ENCODE results near the gene UPK2. TPM values are rescaled to one million over a fixed set of nuclear protein-coding genes. Genes with fewer than 3 reads are reported as not detected.

The UPK2 gene
- polyA plus RNA-seq, 1 donor from 2014 or later, result not detected

- H3K4me2 ChIP-seq (ENCODE audit: low read length), result no peak overlapping the region
- peaks cover under 1% of the 10 kb centered on the region for H3F3A ChIP-seq (ENCODE audit: insufficient read depth, low read length, poor library complexity, severe bottlenecking)
- no peaks in the 10 kb centered on the region for H4K20me1 ChIP-seq (ENCODE audit: insufficient read depth)
- H3K36me3 ChIP-seq (ENCODE audit: insufficient read depth, low read length), result no peaks in the 10 kb centered on the region
- no peaks in the 10 kb centered on the region for H3K9me2 ChIP-seq (ENCODE audit: insufficient read depth, low read length)
- H3K9ac ChIP-seq (ENCODE audit: low read length), result no peak overlapping the region
- no peaks in the 10 kb centered on the region for H3K9me3 ChIP-seq (ENCODE audit: low read length)
- no peaks in the 10 kb centered on the region for H3K27me3 ChIP-seq (ENCODE audit: insufficient read depth, low read depth, low read length)
- no peak for TF ChIP-seq REST (IDR thresholded peaks at IDR 0.05; ENCODE audit: borderline replicate concordance)
- no peak for TF ChIP-seq EZH2 (IDR thresholded peaks at IDR 0.05; ENCODE audit: borderline replicate concordance, insufficient read depth, low read length, poor library complexity, severe bottlenecking)
- no peak for TF ChIP-seq POLR2AphosphoS5 (IDR thresholded peaks at IDR 0.05)
- H3K27ac ChIP-seq (ENCODE audit: low read length), result no peak overlapping the region
- H3K4me3 ChIP-seq (ENCODE audit: low read length), result no peak overlapping the region
- no peak overlapping the region for H2AFZ ChIP-seq (ENCODE audit: low read depth, low read length)
- no peaks in the 10 kb centered on the region for H3K79me2 ChIP-seq (replicated peaks; ENCODE audit: insufficient read depth, low read length)
Observed at GRCh38 chr11:118957968-118958367, 1.9 kb downstream of the UPK2 start.

GRCh38 chr11:118958577-118958976 lies 2.5 kb downstream of the UPK2 start:
- Histone ChIP-seq H3K9ac (ENCODE audit: low read length) (no peak overlapping the region), H3K27me3 (ENCODE audit: insufficient read depth, low read depth, low read length) (no peaks in the 10 kb centered on the region), H3K36me3 (ENCODE audit: insufficient read depth, low read length) (no peaks in the 10 kb centered on the region), H3K9me3 (ENCODE audit: low read length) (no peaks in the 10 kb centered on the region), H3K9me2 (ENCODE audit: insufficient read depth, low read length) (no peaks in the 10 kb centered on the region), H3K27ac (ENCODE audit: low read length) (no peak overlapping the region), H3K79me2 (replicated peaks; ENCODE audit: insufficient read depth, low read length) (no peaks in the 10 kb centered on the region), H3K4me2 (ENCODE audit: low read length) (no peak overlapping the region), H3K4me3 (ENCODE audit: low read length) (no peak overlapping the region), H3F3A (ENCODE audit: insufficient read depth, low read length, poor library complexity, severe bottlenecking) (no peaks in the 10 kb centered on the region), H2AFZ (ENCODE audit: low read depth, low read length) (no peak overlapping the region), H4K20me1 (ENCODE audit: insufficient read depth) (no peaks in the 10 kb centered on the region)
- TF ChIP-seq MXI1 (conservative IDR thresholded peaks at IDR 0.05; ENCODE audit: poor library complexity, severe bottlenecking), result no peak
- TF ChIP-seq EZH2 (IDR thresholded peaks at IDR 0.05; ENCODE audit: borderline replicate concordance, insufficient read depth, low read length, poor library complexity, severe bottlenecking), result no peak
- no peak for TF ChIP-seq REST (IDR thresholded peaks at IDR 0.05; ENCODE audit: borderline replicate concordance)
- no peak for TF ChIP-seq SMC3 (conservative IDR thresholded peaks at IDR 0.05; ENCODE audit: poor library complexity)
- no peak for TF ChIP-seq POLR2AphosphoS5 (IDR thresholded peaks at IDR 0.05)
- TF ChIP-seq EP300 (conservative IDR thresholded peaks at IDR 0.05; ENCODE audit: poor library complexity, severe bottlenecking), result no peak
- no peak for TF ChIP-seq CTCF (IDR thresholded peaks at IDR 0.05; ENCODE audit: poor library complexity, severe bottlenecking)

Measured in neural cell (in vitro differentiated cells).